Measurements from ENCODE around the gene WNT10A.

Gene WNT10A

DNA sequence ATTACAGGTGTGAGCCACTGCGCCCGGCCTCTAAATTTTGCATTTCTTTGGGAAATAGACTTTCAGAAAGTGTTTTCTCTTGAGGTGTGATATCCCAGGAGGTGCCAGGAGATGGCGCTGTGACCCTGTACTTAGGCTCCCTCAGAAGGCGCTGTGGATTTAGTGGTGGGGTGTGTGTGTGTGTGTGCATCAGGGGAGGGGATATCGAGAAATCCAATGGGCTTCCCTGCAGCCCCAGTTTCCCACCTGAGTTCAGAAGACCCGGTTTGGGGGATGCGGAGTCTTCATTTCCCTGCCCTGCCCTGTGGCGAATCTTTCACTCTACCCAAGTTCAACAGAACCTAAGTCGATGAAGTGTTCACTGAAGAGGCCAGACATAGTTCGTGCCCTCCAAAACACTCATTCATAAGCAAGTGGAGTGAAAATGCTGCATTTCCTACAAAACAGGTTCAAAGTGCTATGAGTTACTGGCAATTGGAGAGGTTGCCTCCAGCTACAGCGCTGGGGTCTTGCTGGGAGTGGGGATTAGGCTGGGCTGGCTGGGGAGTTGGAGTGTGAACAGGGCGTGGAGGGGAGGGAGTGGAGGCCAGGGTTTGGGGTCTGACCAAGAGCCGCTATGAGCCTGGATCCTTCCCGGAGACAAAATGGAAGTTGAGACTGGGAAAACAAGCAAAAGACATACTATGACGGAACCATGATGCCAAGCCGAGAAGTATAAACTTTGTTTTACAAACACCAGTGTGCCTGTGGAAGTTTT is 27.6 kb upstream of the WNT10A start:
- H3K27me3 Mint-ChIP-seq, result peaks cover 62% of the 10 kb centered on the region
- H3K9me3 Mint-ChIP-seq, result no peaks in the 10 kb centered on the region
- ATAC-seq, result peak; percentile 61
- H3K36me3 Mint-ChIP-seq (ENCODE audit: low read depth), result no peaks in the 10 kb centered on the region
- peak; percentile 72 for DNase-seq
- no peak overlapping the region for H3K27ac Mint-ChIP-seq
- peaks cover 2% of the 10 kb centered on the region for H3K4me1 Mint-ChIP-seq
- no peak overlapping the region for H3K4me3 Mint-ChIP-seq

DNA sequence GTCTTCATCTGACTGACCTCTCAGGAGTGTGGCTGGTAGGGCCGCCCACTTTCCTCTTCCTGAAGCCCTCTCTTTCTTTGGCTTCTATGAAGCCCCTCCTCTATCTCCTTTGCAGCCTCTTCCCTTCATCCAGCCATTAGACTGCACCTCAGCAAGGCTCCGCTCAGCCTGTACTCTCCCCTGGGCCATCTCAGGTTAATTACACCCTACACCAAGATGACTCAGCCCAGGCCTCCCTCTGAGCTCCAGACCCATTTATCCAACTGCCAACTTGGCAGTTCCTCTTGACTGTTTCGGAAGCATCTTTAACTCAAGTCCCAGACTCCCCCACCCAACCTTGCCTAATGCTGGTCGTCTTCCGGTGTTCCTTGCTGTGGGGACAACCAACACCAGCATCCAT is 26.9 kb upstream of the WNT10A start:
- Mint-ChIP-seq H3K27ac (no peak overlapping the region), H3K36me3 (ENCODE audit: low read depth) (no peaks in the 10 kb centered on the region), H3K4me1 (peaks cover 2% of the 10 kb centered on the region), H3K4me3 (no peak overlapping the region), H3K9me3 (no peaks in the 10 kb centered on the region), H3K27me3 (peaks cover 69% of the 10 kb centered on the region)
- DNase-seq (no peak), ATAC-seq (no peak)

DNA sequence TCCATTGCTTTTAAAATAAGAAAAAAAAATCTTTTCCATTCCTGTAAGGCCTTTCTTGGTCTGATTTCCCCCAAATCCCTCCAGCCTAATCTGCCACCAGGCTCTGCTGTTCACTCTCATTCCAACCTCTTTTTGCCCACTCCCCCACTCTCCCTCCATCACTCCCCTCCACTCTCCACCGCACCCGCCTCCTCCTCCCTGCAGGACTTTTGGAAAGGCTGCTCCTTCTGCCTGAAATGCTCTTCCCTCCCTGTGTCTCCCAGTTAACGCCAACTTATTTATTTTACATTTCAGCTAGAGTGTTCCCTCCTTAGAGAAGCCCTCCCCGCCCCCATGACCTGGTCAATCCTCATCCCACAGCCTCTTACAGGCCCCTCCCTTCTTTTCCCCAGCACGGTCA is 25.8 kb upstream of the WNT10A start:
- H3K36me3 Mint-ChIP-seq (ENCODE audit: low read depth), result no peaks in the 10 kb centered on the region
- peaks cover 4% of the 10 kb centered on the region for H3K4me1 Mint-ChIP-seq
- no peak overlapping the region for H3K4me3 Mint-ChIP-seq
- H3K27me3 Mint-ChIP-seq, result peaks cover 74% of the 10 kb centered on the region
- no peak overlapping the region for H3K27ac Mint-ChIP-seq
- ATAC-seq, result no peak
- H3K9me3 Mint-ChIP-seq, result no peaks in the 10 kb centered on the region
- no peak for DNase-seq

DNA sequence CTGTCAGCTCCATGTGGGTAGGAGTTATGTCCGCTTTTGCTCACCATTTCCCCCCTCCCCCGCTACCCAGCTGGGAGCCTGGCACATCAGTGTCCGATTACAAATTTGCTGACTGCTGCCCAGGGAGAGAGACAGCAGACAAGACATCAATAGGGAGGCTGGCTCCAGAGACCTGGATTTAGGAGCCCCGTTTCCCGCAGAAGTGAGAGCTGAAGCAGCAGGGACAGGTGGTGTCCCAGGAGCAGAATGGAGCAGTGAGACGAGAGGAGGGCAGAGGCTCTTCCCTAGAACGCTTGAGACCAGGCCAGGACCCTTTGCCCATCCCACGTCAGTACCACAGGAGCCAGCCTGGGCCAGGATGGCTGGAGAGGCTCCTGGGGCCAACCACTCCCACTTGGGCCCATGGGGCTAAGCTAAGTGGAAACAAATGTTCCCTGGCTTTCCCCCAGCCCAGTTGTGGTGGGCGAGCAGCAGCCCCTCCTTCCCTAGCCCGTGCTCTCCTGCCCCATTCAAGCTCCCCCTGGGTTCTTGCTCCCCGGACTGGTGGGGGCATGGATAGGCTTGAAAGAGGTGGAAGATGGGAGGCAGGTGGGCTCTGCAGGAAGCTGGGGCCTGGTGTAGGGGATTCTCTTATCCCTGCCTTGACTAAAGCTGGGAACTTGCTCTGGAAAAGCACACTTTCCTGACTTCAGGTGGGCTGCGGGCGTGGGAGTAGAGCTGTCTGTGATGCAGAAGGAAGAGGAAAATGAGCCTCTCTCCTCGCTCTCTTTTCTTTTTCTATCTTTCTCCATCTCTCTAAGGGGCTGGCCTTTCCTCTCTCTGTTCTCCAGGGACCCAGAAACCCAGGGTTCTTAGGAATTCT is 25.1 kb upstream of the WNT10A start:
- DNase-seq (no peak), ATAC-seq (no peak)
- Mint-ChIP-seq H3K4me1 (peaks cover 9% of the 10 kb centered on the region), H3K27ac (no peak overlapping the region), H3K9me3 (no peaks in the 10 kb centered on the region), H3K27me3 (peaks cover 76% of the 10 kb centered on the region), H3K36me3 (ENCODE audit: low read depth) (no peaks in the 10 kb centered on the region), H3K4me3 (no peak overlapping the region)

DNA sequence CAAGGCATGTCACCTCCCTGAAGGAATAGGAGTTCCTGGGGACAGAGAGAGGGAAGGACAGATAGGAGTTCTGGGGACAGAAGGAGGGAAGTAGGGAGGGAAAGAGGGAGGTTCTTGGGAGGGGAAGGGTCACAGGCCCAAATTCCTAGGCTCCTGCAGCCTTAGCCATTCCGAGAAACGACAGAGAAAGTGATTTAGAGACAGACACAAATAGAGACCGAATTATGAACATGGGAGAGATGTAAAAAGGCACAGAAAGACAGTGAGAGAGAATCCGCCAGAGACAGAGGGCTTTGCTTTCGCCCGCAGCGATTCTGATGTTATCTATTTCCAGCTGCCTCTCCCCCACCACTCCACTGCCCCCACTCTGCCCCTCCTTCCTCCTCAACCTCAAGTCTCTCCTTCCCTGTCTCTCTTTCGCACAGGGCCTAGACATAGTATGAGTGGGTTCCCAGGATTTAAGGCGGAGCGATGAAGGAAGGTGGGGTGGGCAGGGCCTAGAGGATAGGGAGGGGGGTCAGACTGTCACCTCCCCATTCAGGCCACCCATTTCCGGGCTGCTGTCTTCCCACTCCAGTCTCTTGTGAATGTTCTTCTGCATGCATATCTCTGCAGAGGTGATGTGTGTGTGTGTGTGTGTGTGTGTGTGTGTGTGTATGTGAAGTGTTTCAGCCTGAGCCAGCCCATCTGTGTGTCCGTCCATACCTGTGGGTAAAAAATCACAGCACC is 24.3 kb upstream of the WNT10A start:
- no peaks in the 10 kb centered on the region for H3K9me3 Mint-ChIP-seq
- no peak for DNase-seq
- no peak overlapping the region for H3K27ac Mint-ChIP-seq
- H3K36me3 Mint-ChIP-seq (ENCODE audit: low read depth), result no peaks in the 10 kb centered on the region
- no peak for ATAC-seq
- peaks cover 78% of the 10 kb centered on the region for H3K27me3 Mint-ChIP-seq
- no peak overlapping the region for H3K4me3 Mint-ChIP-seq
- peaks cover 15% of the 10 kb centered on the region for H3K4me1 Mint-ChIP-seq

DNA sequence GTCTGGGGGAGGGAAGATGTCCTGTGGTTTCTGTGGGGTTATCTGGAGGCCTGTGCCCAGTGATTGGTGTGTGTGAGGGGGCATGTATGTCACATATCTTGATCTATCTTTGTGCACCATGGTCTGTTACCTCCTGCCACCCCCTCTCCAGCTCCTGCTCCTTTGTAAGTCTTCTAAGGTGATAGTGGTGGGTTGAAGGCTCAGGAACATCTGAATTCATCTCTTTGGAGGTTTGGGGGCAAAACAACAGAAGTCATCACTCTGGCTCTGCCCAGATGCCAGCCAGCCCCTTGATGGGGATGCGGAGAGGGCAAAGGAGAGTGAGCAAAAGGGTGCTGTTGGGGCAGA is 23.8 kb upstream of the WNT10A start:
- Mint-ChIP-seq H3K9me3 (no peaks in the 10 kb centered on the region), H3K27me3 (peaks cover 82% of the 10 kb centered on the region), H3K36me3 (ENCODE audit: low read depth) (no peaks in the 10 kb centered on the region), H3K4me1 (peaks cover 15% of the 10 kb centered on the region), H3K4me3 (no peak overlapping the region), H3K27ac (no peak overlapping the region)
- no peak for DNase-seq
- no peak for ATAC-seq

DNA sequence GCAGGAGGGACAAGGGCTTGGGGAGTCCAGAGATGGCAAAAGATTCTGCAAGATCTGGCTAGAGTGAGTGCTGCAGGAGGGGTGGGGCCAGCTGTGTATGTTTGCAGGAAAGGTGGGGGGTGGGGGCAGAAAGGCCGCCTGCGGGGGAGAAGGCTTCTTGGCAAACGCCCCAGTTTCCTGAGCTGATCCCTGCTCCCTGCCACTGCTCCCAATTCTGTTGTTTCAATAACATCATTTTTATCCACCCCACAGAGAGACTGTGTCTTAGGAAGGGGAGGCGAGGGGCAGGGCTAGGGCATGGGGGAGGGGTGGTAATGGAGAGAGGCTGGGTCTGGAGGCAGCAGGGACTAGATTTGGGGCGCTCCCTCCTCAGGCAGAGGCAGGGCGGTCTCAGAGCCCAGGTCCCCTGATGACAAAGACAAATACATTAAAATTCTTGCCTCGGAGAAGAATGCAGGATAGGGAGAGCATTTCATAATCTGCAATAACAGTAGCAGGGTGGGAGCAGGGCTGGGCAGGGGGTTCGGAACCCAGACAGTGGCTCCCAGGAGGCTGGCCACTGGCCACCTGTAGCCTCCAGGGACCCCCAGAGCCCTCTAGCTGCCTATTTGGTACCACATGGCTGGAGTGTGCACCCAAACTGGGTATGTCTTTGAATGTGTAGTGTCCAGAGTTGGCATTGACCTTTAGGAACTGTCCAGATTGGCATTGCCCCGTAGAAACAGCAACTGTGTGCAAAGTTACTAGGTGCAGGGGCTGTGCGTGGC is 23.1 kb upstream of the WNT10A start:
- ATAC-seq, result no peak
- peaks cover 88% of the 10 kb centered on the region for H3K27me3 Mint-ChIP-seq
- no peak overlapping the region for H3K4me3 Mint-ChIP-seq
- no peaks in the 10 kb centered on the region for H3K36me3 Mint-ChIP-seq (ENCODE audit: low read depth)
- peaks cover 15% of the 10 kb centered on the region for H3K4me1 Mint-ChIP-seq
- H3K9me3 Mint-ChIP-seq, result no peaks in the 10 kb centered on the region
- DNase-seq, result no peak
- no peak overlapping the region for H3K27ac Mint-ChIP-seq

DNA sequence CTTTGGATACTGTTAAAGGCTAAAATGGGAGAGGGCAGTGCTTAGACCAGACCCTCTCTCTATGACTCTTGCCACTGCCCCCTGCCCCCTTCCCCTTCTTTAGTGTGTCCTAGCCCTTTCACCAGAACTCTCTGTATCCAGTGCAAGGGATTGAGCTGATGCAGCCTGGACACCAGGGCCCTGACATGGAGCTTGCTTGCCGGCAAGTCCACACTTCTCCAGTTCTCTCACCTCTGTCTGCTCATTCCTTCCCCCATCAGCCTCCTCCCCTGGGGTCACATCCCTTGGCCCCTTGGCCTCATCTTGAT is 22.6 kb upstream of the WNT10A start:
- H3K36me3 Mint-ChIP-seq (ENCODE audit: low read depth), result no peaks in the 10 kb centered on the region
- H3K27ac Mint-ChIP-seq, result no peak overlapping the region
- no peak for ATAC-seq
- no peak for DNase-seq
- H3K4me3 Mint-ChIP-seq, result no peak overlapping the region
- H3K27me3 Mint-ChIP-seq, result peaks cover 89% of the 10 kb centered on the region
- peaks cover 15% of the 10 kb centered on the region for H3K4me1 Mint-ChIP-seq
- H3K9me3 Mint-ChIP-seq, result no peaks in the 10 kb centered on the region

DNA sequence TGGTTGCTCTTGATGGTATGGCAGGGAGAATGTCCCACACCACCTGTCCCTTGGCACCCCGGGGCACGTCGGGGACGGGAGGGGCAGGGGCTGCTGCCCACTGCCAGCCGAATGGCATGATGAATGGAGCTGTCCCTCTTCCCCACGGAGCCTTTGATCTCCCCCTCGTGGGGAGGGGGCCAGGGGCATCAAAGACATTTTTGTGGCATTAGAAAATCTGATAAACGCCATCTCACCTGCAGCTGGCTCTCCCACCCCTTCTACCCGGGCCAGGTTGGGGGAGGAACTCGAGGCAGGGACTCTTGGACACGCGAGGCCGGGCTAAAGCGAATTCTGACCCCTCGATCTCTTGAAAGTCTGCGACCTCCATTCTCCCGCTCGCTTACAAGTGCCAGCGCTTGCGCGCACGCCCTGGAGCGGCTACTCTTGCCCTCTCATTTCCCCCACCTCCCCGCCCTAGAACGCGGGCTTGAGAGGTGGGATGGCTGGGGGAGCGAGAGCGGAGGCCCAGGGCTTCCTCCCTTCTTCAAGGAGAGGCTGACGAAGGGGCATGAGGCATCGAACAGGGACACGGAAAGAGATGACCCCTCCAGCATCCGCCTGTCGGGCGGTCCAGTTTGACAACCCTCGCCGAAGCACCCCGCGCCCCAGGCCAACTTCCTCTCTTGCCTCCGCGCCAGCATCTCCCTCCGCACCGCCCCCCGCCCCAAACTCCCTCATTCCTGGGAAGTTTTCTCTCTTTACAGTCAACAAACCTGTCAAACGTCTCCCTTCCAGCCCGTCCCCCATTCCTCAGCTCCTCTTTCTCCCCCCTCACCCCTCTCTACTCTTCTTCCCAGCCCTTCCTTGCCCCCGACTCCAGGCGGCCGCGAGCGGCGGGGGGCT is 21.7 kb upstream of the WNT10A start:
- no peak for DNase-seq
- peak overlapping the region; percentile 29 for H3K4me3 Mint-ChIP-seq
- H3K9me3 Mint-ChIP-seq, result no peaks in the 10 kb centered on the region
- H3K27ac Mint-ChIP-seq, result no peak overlapping the region
- no peak for ATAC-seq
- H3K4me1 Mint-ChIP-seq, result peaks cover 15% of the 10 kb centered on the region
- no peaks in the 10 kb centered on the region for H3K36me3 Mint-ChIP-seq (ENCODE audit: low read depth)
- peaks cover 89% of the 10 kb centered on the region for H3K27me3 Mint-ChIP-seq

DNA sequence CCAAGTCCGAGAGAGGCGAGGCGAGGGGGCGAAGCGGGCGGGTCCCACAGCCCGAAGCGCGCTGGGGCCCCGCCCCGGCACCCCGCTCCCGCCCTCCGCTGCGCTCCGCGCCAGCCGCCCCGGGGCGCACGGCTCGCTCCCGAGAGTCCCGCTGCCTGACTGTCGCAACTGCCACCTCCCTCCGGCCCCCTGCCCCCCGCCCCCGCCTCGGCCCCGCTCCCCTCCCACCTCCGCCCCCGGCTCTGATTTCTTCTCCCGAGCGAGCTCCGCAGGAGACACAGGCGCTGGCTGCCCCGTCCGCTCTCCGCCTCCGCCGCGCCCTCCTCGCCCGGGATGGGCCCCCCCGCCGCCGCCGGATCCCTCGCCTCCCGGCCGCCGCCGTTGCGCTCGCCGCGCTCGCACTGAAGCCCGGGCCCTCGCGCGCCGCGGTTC is 21.1 kb upstream of the WNT10A start, which contains the start of gene WNT6:
Gene WNT6 (plus strand): TSS at position 250 of the 432 bp plus-strand sequence. CDS start 233 bp downstream, outside the sequence.
- no peak for ATAC-seq
- Mint-ChIP-seq H3K9me3 (no peaks in the 10 kb centered on the region), H3K4me3 (peak within 1 kb of the TSS; percentile 29)

DNA sequence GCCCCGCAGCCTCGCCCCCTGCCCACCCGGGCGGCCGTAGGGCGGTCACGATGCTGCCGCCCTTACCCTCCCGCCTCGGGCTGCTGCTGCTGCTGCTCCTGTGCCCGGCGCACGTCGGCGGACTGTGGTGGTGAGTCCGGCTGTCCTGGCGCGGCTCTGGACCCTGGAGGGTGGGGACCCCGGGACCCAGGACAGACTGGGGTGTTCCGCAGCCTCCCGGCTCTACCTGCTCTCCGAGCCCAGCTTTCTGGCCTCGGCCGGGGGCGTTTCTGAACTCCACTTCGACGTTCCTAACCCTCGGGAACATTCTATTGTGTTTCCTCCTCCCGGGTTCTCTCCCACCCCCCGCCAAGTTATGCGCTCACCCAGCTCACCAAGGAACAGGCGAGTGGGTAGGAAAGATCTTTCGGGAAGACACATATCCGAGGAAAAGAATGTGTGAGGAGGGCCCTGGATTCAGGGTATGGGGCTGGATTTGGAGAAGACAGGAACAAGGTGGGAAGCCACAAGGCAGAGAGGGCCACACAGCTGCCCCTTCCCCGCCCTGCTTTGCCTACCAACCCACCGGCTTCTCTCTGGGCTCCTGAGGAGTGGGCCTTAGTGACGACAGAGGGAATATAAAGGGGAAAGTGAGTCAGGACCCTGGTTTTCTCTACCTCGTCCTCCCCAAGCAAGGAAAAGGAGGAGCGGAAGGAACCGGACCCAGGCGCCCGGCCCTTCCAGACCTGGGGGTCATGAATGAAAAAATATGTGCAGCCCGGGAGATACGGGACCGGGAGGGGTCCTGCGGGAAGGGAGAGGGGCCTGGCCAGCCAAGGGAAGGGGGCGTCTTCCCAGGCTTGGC is 20.4 kb upstream of the WNT10A start:
- H3K36me3 Mint-ChIP-seq (ENCODE audit: low read depth), result no peaks in the 10 kb centered on the region
- peak overlapping the region; percentile 25 for H3K4me3 Mint-ChIP-seq
- no peak overlapping the region for H3K27ac Mint-ChIP-seq
- H3K4me1 Mint-ChIP-seq, result peaks cover 15% of the 10 kb centered on the region
- no peak for DNase-seq
- no peaks in the 10 kb centered on the region for H3K9me3 Mint-ChIP-seq
- ATAC-seq, result no peak
- peaks cover 78% of the 10 kb centered on the region for H3K27me3 Mint-ChIP-seq

More for the DNA sequence above, 21.1 kb upstream of the WNT10A start, which contains the start of gene WNT6:
- no peak for DNase-seq
- no peaks in the 10 kb centered on the region for H3K36me3 Mint-ChIP-seq (ENCODE audit: low read depth)
- no peak within 1 kb of the TSS for H3K27ac Mint-ChIP-seq
- peaks cover 85% of the 10 kb centered on the region for H3K27me3 Mint-ChIP-seq
- H3K4me1 Mint-ChIP-seq, result peaks cover 15% of the 10 kb centered on the region

DNA sequence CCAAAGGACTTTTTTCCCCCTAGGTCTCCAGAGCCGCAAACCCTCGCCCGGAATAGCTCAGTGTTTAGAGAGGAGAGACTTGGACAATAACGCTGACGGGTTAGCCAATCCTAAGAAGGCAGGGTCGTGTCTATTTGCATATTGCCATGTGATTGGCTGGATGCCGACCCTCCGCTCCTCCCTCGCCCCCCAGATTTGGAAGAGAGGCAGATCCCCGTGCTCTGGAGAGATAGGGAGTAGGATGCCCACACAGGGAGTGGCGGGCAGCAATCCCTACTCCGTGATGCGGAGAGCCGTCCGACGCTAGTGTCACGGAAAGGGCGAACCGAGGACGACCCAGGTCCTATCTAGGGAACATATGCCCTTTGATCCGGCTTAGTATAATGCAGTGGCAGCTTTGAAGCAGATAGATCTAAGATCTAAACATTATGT is 19.7 kb upstream of the WNT10A start:
- no peak overlapping the region for H3K4me3 Mint-ChIP-seq
- ATAC-seq, result peak; percentile 33
- H3K4me1 Mint-ChIP-seq, result peaks cover 15% of the 10 kb centered on the region
- no peaks in the 10 kb centered on the region for H3K9me3 Mint-ChIP-seq
- peaks cover 73% of the 10 kb centered on the region for H3K27me3 Mint-ChIP-seq
- no peak for DNase-seq
- H3K27ac Mint-ChIP-seq, result no peak overlapping the region
- no peaks in the 10 kb centered on the region for H3K36me3 Mint-ChIP-seq (ENCODE audit: low read depth)

Measured in activated naive CD8-positive, alpha-beta T cell treated with anti-CD3 and anti-CD28 coated beads, Interleukin-2, amount 50 U/mL, for 24 hours (primary cell).